Activated naive CD8-positive, alpha-beta T cell treated with anti-CD3 and anti-CD28 coated beads, Interleukin-2, amount 50 U/mL, for 16 hours (primary cell): Measurements from ENCODE around the gene ZBTB7B.
"Not testable (repeated sequence)": the region's sequence is repeated elsewhere in the genome, so short reads cannot be mapped to it uniquely, and the experiment has no call there.

Experiments
- DNase-seq: peaks from one replicate; pipeline ENCODE4 v3.0.0-alpha.2; 2020; ENCODE audit warnings: low read depth, low spot score

Gene ZBTB7B

GRCh38 chr1:154968731-154969130, 33.9 kb upstream of the ZBTB7B start:
- no peak for DNase-seq

DNA sequence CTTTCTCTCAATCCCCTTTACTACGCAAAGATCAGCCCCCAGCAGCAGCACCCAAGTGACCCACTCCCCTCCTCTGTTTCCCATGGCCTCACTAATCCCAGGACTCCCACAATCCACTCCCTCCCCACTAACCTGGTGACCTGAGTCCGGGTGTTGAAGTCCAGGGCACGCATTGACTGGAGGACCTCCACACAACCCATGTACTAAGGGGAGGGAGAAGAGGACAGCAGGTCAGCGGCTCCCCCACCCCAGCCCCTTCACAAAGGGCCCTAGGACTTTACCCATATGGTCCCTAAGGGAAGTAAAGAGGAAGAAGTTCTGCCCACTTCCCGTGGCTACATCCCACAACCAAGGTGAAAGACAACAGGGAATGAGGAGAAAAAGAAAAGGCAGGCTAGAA, 33.4 kb upstream of the ZBTB7B start:
- no peak for DNase-seq

- no peak for DNase-seq
Measured at GRCh38 chr1:154969860-154970452, 32.6 kb upstream of the ZBTB7B start.

DNA sequence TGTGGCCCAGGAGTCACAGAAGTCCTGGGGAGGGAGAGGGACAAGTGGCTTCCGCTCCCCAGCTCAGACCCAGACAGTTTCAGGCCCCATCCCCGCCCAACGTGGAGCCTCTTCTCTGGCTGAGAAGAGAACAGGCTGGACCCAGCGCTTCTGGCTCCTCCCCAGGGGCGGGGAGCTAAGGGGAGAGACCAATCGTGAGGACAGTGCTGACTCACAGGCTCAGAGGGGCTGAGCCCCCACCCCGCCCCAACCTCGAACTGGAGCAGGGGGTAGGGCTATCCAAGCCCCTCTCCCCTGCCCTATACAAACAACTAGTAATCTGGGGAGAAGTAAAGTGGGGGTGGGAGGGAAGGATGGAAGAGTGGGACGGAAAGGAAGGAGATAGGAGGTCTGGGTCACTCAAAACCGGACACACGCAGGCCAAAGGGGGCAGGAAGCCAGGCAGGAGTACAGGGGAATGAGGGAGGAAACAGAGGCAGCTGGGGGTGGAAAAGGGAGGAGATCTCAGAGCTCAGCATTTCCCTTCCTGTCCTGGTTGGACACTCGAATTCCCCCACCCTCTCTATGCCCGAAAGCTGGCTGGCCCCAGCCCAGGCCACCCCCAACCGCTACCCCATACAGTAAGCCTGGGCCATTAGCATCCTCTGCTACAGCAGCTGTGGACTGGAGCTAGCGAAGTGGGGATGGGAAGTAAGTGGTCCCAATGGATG, 31.8 kb upstream of the ZBTB7B start, which contains the start of gene SHC1:
SHC1 (minus strand) TSS at position 117 of the 710 bp plus-strand sequence. CDS start 221 bp downstream, outside the sequence.
- no peak for DNase-seq

DNA sequence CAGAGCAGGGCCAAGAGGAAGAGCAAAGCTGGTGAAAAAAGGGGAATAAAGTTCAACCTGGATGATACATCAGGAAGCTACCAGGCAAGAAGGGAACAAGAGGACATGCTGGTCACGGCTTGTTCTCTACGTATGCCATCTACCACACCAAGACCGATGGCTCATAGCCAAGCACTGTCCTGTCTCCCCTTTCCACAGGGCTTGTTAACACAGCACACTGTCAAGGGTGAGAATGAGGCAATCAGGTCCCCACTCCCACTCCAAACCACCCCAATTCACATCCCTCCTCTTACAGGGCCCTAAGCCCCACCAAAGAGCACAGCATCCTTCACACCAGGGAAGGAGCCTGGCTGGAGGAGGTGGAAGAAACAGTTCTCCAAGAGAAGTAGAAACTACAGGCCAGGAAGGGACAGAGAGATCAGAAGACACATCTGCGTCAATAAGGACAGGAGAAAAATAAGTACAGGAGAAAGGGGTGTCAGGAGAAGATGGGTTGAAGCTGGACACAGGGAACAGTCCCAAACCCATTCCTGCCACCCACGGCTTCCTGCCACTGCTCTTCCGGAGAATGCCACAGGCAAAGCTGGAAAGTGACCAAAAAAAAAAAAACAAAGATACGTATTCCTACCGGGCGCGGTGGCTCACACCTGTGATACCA, 31.1 kb upstream of the ZBTB7B start:
- no peak for DNase-seq

DNA sequence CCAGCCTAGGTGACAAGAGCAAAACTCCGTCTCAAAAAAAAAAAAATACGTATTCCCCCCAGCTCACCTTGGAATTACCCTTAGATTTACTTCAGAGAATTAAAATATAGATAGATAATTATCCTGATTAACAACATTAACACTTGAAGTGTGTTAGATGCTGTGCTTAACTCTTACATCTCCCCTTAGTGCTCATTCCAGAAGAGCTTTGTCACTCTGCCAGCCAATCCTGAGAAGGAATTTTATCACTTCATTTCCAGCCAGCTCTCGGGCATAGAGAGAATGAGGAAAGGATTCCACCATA, 30.4 kb upstream of the ZBTB7B start:
- no peak for DNase-seq

- no peak for DNase-seq
Measured at GRCh38 chr1:154972517-154973343, 29.9 kb upstream of the ZBTB7B start.

DNA sequence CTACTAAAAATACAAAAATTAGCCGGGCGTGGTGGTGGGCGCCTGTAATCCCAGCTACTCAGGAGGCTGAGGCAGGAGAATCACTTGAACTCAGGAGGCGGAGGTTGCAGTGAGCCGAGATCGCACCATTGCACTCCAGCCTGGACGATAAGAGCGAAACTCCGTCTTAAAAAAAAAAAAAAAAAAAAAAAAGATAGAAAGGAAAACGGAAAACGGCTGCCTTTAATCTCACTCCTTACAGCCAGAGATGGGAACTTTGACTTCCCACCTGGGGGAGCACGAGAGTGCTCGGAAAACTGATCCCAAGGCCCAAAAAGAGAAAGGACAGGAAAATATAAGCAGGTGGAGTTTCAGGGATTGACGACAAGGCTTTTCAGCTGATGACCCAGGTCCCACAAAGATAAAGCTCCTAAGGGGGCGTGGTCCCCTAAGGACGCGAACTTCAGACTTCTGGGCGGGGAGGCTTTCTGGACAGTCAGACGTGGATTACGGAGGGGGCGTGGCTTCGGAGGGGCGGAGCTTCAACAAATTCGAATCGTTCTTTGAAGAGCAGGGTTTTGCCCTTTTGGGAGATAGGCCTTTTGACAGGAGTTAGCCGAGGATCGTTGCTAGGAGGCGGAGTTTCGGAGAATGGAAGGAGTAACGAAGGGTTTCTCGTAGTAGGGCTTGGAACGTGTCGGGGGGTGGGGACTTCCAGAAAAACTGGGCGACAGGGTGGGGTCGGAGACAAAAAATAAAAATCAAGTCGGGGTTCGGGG, 29.1 kb upstream of the ZBTB7B start:
- DNase-seq, result peak; percentile 78

GRCh38 chr1:154974102-154974807, 28.3 kb upstream of the ZBTB7B start, which contains the start of gene CKS1B:
Gene CKS1B, plus strand, starts transcription at chr1:154974681. Its CDS starts 65 bp downstream, at chr1:154974746.
- peak; percentile 86 for DNase-seq

DNA sequence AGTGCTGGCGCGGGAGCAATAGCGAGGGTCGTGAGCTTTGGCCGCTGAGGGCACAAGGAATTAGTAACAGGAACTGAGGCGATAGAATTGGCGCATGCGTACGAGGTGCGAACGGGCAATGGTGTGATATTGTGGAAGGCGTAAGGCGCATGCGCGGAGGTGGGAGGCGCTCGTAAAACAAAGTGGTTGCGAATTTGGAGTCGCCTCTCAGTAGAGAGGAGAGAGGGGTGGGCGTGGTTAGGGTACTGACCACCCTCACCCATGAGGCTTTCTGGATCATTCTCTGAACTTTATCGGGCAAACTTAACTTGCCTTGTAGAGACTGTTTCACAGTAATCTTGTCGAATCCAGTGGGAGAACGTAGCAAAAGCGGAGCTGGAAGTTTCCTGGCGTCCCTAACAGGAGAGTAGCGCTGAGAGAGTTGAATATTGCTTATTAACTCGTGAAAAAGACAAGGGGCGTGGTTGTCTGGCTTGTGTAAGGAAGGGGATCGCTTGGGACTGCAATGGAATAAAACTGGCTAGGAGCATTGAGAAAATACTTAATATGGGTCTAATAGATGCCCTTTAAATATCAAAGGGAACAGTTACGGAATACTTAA, 27.7 kb upstream of the ZBTB7B start:
- DNase-seq, result peak; percentile 81

DNA sequence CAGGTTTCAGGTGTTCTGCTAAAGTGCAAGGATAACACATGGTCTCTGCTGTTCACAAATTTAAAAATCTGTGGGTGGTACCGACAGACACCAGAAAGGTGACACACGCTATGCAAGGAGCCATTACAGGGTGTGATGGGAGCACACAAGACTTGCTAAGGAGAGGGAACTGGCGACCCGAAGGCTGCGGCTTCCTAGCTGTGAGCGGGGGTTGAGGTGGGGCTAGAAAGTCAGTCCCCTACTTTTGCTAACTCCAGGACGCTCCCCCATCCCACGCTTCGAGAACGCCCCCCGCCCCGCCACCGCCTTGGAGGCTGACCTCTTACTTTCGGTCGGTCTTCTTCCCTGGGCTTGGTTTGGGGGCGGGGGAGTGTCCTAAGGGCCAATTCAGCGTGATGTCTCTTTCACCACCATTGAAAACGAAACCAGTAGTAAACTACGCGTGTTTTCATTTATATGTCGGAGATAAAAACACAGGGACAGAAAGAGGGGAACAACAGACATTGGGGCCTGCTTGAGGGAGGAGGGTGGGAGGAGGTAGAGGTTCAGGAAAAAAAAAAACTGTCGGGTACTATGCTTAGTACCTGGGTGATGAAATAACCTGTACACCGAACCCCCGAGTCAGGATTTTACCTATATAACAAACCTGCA, 27.1 kb upstream of the ZBTB7B start:
- peak; percentile 23 for DNase-seq

GRCh38 chr1:154977762-154978161, 24.8 kb upstream of the ZBTB7B start:
- DNase-seq, result not testable (repeated sequence)

- no peak for DNase-seq
Measured at GRCh38 chr1:154978360-154978759, 24.2 kb upstream of the ZBTB7B start.

- DNase-seq, result no peak
Measured at GRCh38 chr1:154982341-154982740, 20.3 kb upstream of the ZBTB7B start.

DNA sequence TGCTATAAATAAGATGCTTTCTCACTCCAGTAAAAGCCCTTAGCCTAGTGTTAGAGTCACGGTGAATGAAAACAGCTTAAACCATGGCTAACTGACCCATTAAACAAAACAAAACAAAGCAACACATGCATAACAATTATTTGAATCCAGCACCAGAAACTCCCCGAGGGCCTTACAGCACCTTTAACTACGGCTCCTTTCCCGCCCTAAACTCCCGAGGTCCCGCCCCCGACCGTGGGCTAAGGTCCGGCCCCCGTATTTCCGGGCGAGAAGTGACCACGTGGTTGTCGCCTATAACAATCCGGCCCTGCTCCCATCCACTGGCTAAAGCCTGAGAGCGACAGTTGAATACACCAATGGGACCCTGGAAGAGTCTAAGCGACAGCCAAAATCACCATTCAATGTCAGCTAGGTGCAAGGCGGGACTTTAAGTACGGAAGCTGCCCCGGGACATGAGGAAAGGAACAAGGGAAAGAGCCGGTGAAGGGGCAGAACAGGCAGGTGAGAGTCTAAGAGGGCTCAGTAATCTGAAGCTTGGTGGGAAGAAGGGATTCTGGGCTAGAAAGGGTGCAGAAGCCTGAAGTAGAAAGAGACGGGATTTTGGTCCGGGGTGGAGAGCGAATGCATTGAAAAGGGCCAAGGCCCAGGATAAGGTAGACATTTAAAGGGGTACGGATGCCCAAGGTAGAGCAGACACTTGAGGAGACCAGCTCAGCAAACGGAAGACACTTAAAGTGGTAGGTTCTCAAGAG, 19.5 kb upstream of the ZBTB7B start, which contains the start of gene FLAD1:
FLAD1 (plus strand) TSS at position 448 of the 752 bp plus-strand sequence. CDS start 351 bp downstream, outside the sequence.
- peak; percentile 92 for DNase-seq

- no peak for DNase-seq
Measured at GRCh38 chr1:154983776-154984466, 18.7 kb upstream of the ZBTB7B start.

- DNase-seq, result not testable (repeated sequence)
Measured at GRCh38 chr1:154986736-154987135, 15.9 kb upstream of the ZBTB7B start.

GRCh38 chr1:154987326-154987725, 15.3 kb upstream of the ZBTB7B start:
- no peak for DNase-seq
